Transverse colon (tissue), 4 donors: ENCODE results near the gene SETD1B. TPM values are rescaled to one million over a fixed set of nuclear protein-coding genes. Genes with fewer than 3 reads are reported as not detected.

Experiments used
- DNase-seq: peaks from one replicate; pipeline ENCODE4 v3.0.0-alpha.2; 2019
- H3K27ac ChIP-seq, 4 donors: fragments of 200-600 bp; sonication (generic); 2 replicates each; pipeline ENCODE4 v1.5.1; 2016 to 2018; ENCODE audit warnings: inconsistent platforms in 4 of 4
- H3K27me3 ChIP-seq: fragments of 200-600 bp; sonication (generic); 2 replicates; pipeline ENCODE4 v1.5.1; 2017; ENCODE audit warnings: inconsistent platforms
- H3K36me3 ChIP-seq, 4 donors: fragments of 200-600 bp; sonication (generic); 2 replicates each; pipeline ENCODE4 v1.5.1; 2017 to 2019; ENCODE audit warnings: inconsistent platforms in 4 of 4
- H3K4me1 ChIP-seq, 4 donors: fragments of 200-600 bp; sonication (generic); 2 replicates each; pipeline ENCODE4 v1.5.1; 2017 to 2020; ENCODE audit warnings: inconsistent platforms in 4 of 4
- H3K4me3 ChIP-seq, 4 donors: fragments of 200-600 bp; sonication (generic); 1 replicate in 1 of 4; 2 replicates in 3 of 4; pipeline versions ENCODE4 v1.5.1 to v1.6.1; 2017 to 2019; ENCODE audit warnings: inconsistent platforms in 4 of 4
- H3K9me3 ChIP-seq, 2 donors: fragments of 200-600 bp; sonication (generic); 2 replicates each; pipeline ENCODE4 v1.5.1; 2017 to 2019; ENCODE audit warnings: inconsistent platforms in 2 of 2
- CTCF ChIP-seq, 5 experiments: fragments of 200-600 bp in 3 of 5; fragments of 450-650 bp in 2 of 5; sonication (generic) in 3 of 5; IDR thresholded peaks; 1 replicate in 2 of 5; 2 replicates in 3 of 5; pipeline ENCODE4 v1.5.1; 2016 to 2017; ENCODE audit warnings: antibody characterized with exemption in 5 of 5, inconsistent platforms in 3 of 5, mild to moderate bottlenecking in 2 of 5, moderate library complexity in 1 of 5
- EP300 ChIP-seq: sonication (generic); formaldehyde crosslinking; IDR thresholded peaks from one replicate; pipeline ENCODE4 v1.6.1; 2017; ENCODE audit warnings: antibody characterized with exemption, low read depth
- POLR2A ChIP-seq: fragments of 450-650 bp; IDR thresholded peaks from one replicate; pipeline ENCODE4 v1.6.1; 2016; ENCODE audit warnings: antibody characterized with exemption, mild to moderate bottlenecking, moderate library complexity
- POLR2AphosphoS5 ChIP-seq, 3 donors: sonication (generic); formaldehyde crosslinking; IDR thresholded peaks; one replicate each; pipeline ENCODE4 v1.6.1; 2016; ENCODE audit warnings: antibody characterized with exemption in 3 of 3
- WGBS, 2 donors: methylation state at CpG; one replicate each; pipeline ENCODE4 v1.1.5; 2018; ENCODE audit warnings: low coverage in 1 of 2; 5-methylcytosine and 5-hydroxymethylcytosine counted together
- in situ Hi-C, 4 donors: fragments of 200-750 bp; cut with MboI; loops; one replicate each; pipeline versions ENCODE4 v1.15.0 to v1.15.1; 2017; ENCODE audit warnings: low sequenced_read_pairs in 3 of 4, low pct_ligation_motif_present in 1 of 4, low pct_unique_long_range_greater_than_20kb in 1 of 4
- intact Hi-C: fragments of 100-400 bp; cut with DNase I; formaldehyde crosslinking; loops from one replicate; pipeline ENCODE4 v1.15.1; 2023; ENCODE audit warnings: low total_unique reads
- total RNA-seq, 4 donors: library from RNA; depleted of rRNA; stranded (reverse); fragments of >200 nt; gene quantifications; one replicate each; pipeline ENCODE4 v1.1.0, GENCODE V29; 2016

Gene SETD1B
- total RNA-seq, 4 donors from 2014 or later, result 13.4 to 39.6 (median 15.2) TPM

GRCh38 chr12:121839993-121840761 is 36.4 kb downstream of the SETD1B start:
- H3K27me3 ChIP-seq, result no peaks in the 10 kb centered on the region
- peak overlapping the region; percentile 34 to 84 (median 44) for H3K4me3 ChIP-seq
- peak overlapping the region; percentile 75 to 80 (median 77) for H3K27ac ChIP-seq
- peaks cover 0 to 13% (median 8%) of the 10 kb centered on the region in 4 donors for H3K4me1 ChIP-seq
- H3K9me3 ChIP-seq, result no peaks in the 10 kb centered on the region
- no peaks in the 10 kb centered on the region for H3K36me3 ChIP-seq
- TF ChIP-seq POLR2AphosphoS5 (IDR thresholded peaks at IDR 0.05), result no peak
- TF ChIP-seq POLR2A, result no peak
- TF ChIP-seq CTCF (IDR thresholded peaks at IDR 0.05), result no peak
- TF ChIP-seq EP300, result no peak
- DNase-seq, result no peak
- in situ Hi-C loops (no loop called here), intact Hi-C loops (no loop called here)
- 71 to 80% methylated on average over 17 to 24 of the region's 24 CpGs for WGBS, 2 donors

GRCh38 chr12:121843236-121843982 is 39.6 kb downstream of the SETD1B start:
- 55 to 81% methylated on average over 6 to 13 of the region's 13 CpGs for WGBS, 2 donors
- no peak for DNase-seq
- H3K4me1 ChIP-seq, result peaks cover 0 to 13% (median 8%) of the 10 kb centered on the region in 4 donors
- H3K4me3 ChIP-seq, result no peak overlapping the region
- TF ChIP-seq EP300 (no peak), CTCF (IDR thresholded peaks at IDR 0.05) (no peak), POLR2A (no peak), POLR2AphosphoS5 (IDR thresholded peaks at IDR 0.05) (no peak)
- intact Hi-C loops (no loop called here), in situ Hi-C loops (no loop called here)
- H3K9me3 ChIP-seq, result no peaks in the 10 kb centered on the region
- H3K27ac ChIP-seq, result no peak overlapping the region
- no peaks in the 10 kb centered on the region for H3K36me3 ChIP-seq
- no peaks in the 10 kb centered on the region for H3K27me3 ChIP-seq

- no peak for DNase-seq
- 80 to 90% methylated on average over 1 of the region's 1 CpG for WGBS, 2 donors
- in situ Hi-C loops, result no loop called here
Observed at GRCh38 chr12:121845701-121846100, 41.9 kb downstream of the SETD1B start.

More at GRCh38 chr12:121845701-121846100, 41.9 kb downstream of the SETD1B start:
- no peak overlapping the region for H3K27ac ChIP-seq
- no peak for TF ChIP-seq CTCF (IDR thresholded peaks at IDR 0.05)
- no peak for TF ChIP-seq EP300
- TF ChIP-seq POLR2AphosphoS5 (IDR thresholded peaks at IDR 0.05), result no peak
- no peak for TF ChIP-seq POLR2A
- H3K4me1 ChIP-seq, result no peaks in the 10 kb centered on the region
- intact Hi-C loops, result no loop called here
- H3K27me3 ChIP-seq, result no peaks in the 10 kb centered on the region
- no peaks in the 10 kb centered on the region for H3K36me3 ChIP-seq
- no peaks in the 10 kb centered on the region for H3K9me3 ChIP-seq
- H3K4me3 ChIP-seq, result no peak overlapping the region
